Cardiac fibroblast (primary cell): ENCODE data around the gene CCDC191.

ENCODE experiments used
- DNase-seq, 2 donors: peaks; one replicate each; pipeline versions ENCODE4 v3.0.0 to v3.0.0-alpha.2; 2010; ENCODE audit warnings: low read depth in 2 of 2
- H3K4me3 ChIP-seq, 2 donors: replicated peaks in 1 of 2; 1 replicate in 1 of 2; 2 replicates in 1 of 2; pipeline ENCODE4 v1.5.1; 2011; ENCODE audit warnings: low read depth in 2 of 2, low read length in 2 of 2, mild to moderate bottlenecking in 2 of 2, moderate library complexity in 1 of 2
- CTCF ChIP-seq: IDR thresholded peaks from one replicate; pipeline ENCODE4 v1.5.1; 2011; ENCODE audit warnings: low read depth, mild to moderate bottlenecking, low read length, inconsistent platforms

Gene CCDC191

GRCh38 chr3:114093596-114093995 is 37.3 kb upstream of the CCDC191 start:
- H3K4me3 ChIP-seq, result no peak overlapping the region
- peak; percentile 76 to 88 for DNase-seq
- no peak for TF ChIP-seq CTCF

GRCh38 chr3:114093016-114093380 is 36.7 kb upstream of the CCDC191 start:
- H3K4me3 ChIP-seq, result no peak overlapping the region
- no peak for TF ChIP-seq CTCF
- DNase-seq, result no peak

GRCh38 chr3:114092151-114093015 is 36.1 kb upstream of the CCDC191 start:
- peak; percentile 24 to 29 for DNase-seq
- peak overlapping the region in 1 of 2 donors; percentile 21 for H3K4me3 ChIP-seq
- no peak for TF ChIP-seq CTCF

- TF ChIP-seq CTCF, result no peak
- no peak for DNase-seq
- no peak overlapping the region for H3K4me3 ChIP-seq
Observed at GRCh38 chr3:114089675-114090074, 33.3 kb upstream of the CCDC191 start.

GRCh38 chr3:114086356-114086755 is 30.0 kb upstream of the CCDC191 start:
- TF ChIP-seq CTCF, result no peak
- DNase-seq, result no peak
- H3K4me3 ChIP-seq, result no peak overlapping the region

- no peak overlapping the region for H3K4me3 ChIP-seq
- DNase-seq, result no peak
Observed at GRCh38 chr3:114083112-114083511, 26.8 kb upstream of the CCDC191 start.

More at GRCh38 chr3:114083112-114083511, 26.8 kb upstream of the CCDC191 start:
- no peak for TF ChIP-seq CTCF
